CD14-positive monocyte (primary cell): ENCODE data around the gene TSSK6. TPM values are rescaled to one million over a fixed set of nuclear protein-coding genes. Genes with fewer than 3 reads are reported as not detected.

ENCODE experiments used
- DNase-seq, 3 donors: peaks; one replicate each; pipeline ENCODE4 v3.0.0-alpha.2; 2011 to 2022
- H2AFZ ChIP-seq: 2 replicates; pipeline ENCODE4 v1.6.0; 2012; ENCODE audit warnings: mild to moderate bottlenecking, low read depth, low read length, inconsistent platforms; ENCODE audit not compliant: insufficient read depth, poor library complexity, severe bottlenecking
- H3K27ac ChIP-seq, 2 donors: 1 replicate in 1 of 2; 2 replicates in 1 of 2; pipeline ENCODE4 v1.5.1; 2012 to 2013; ENCODE audit warnings: low read length in 2 of 2, control low read depth in 1 of 2, inconsistent platforms in 1 of 2, low read depth in 1 of 2, mild to moderate bottlenecking in 1 of 2
- H3K27me3 ChIP-seq, 2 donors: one replicate each; pipeline versions ENCODE4 v1.6.0 to v1.6.1; 2011 to 2013; ENCODE audit warnings: low read length in 2 of 2; ENCODE audit not compliant: control insufficient read depth in 2 of 2, insufficient read depth in 2 of 2
- H3K36me3 ChIP-seq, 2 donors: replicated peaks in 1 of 2; 1 replicate in 1 of 2; 2 replicates in 1 of 2; pipeline versions ENCODE4 v1.5.1 to v1.6.1; 2012 to 2013; ENCODE audit warnings: low read length in 2 of 2, control low read depth in 1 of 2, inconsistent platforms in 1 of 2, mild to moderate bottlenecking in 1 of 2; ENCODE audit not compliant: insufficient read depth in 2 of 2, control insufficient read depth in 1 of 2
- H3K4me1 ChIP-seq, 2 donors: 1 replicate in 1 of 2; 2 replicates in 1 of 2; pipeline versions ENCODE4 v1.5.1 to v1.6.1; 2012 to 2013; ENCODE audit warnings: low read length in 2 of 2, control low read depth in 1 of 2, inconsistent platforms in 1 of 2, mild to moderate bottlenecking in 1 of 2, moderate library complexity in 1 of 2; ENCODE audit not compliant: insufficient read depth in 2 of 2, control insufficient read depth in 1 of 2
- H3K4me2 ChIP-seq: replicated peaks from 2 replicates; pipeline ENCODE3; 2012; ENCODE audit warnings: low read length, moderate library complexity, mild to moderate bottlenecking; ENCODE audit not compliant: poor library complexity, severe bottlenecking; ENCODE audit errors: extremely low read depth
- H3K4me3 ChIP-seq, 3 experiments: fragments of 200-600 bp in 1 of 3; sonication (generic) in 1 of 3; replicated peaks in 1 of 3; 1 replicate in 2 of 3; 2 replicates in 1 of 3; pipeline ENCODE4 v1.5.1; 2011 to 2013; ENCODE audit warnings: low read length in 3 of 3, mild to moderate bottlenecking in 3 of 3, control low read depth in 2 of 3, low read depth in 2 of 3, inconsistent platforms in 1 of 3, moderate library complexity in 1 of 3
- H3K79me2 ChIP-seq: 2 replicates; pipeline ENCODE4 v1.6.0; 2012; ENCODE audit warnings: mild to moderate bottlenecking, control low read depth, inconsistent platforms, low read length, moderate library complexity; ENCODE audit not compliant: insufficient read depth
- H3K9ac ChIP-seq: 2 replicates; pipeline ENCODE4 v1.6.0; 2017; ENCODE audit warnings: low read length, mild to moderate bottlenecking; ENCODE audit not compliant: insufficient read depth, poor library complexity, severe bottlenecking
- H3K9me3 ChIP-seq, 2 donors: replicated peaks in 1 of 2; 1 replicate in 1 of 2; 2 replicates in 1 of 2; pipeline versions ENCODE4 v1.5.1 to v1.6.1; 2012 to 2013; ENCODE audit warnings: low read length in 2 of 2, control low read depth in 1 of 2; ENCODE audit not compliant: control insufficient read depth in 1 of 2, insufficient read depth in 1 of 2
- H4K20me1 ChIP-seq: 2 replicates; pipeline ENCODE4 v1.6.0; 2012; ENCODE audit warnings: mild to moderate bottlenecking, low read length, control low read depth, moderate library complexity; ENCODE audit not compliant: insufficient read depth
- H3K27ac Mint-ChIP-seq, 7 donors: one replicate each; pipeline ENCODE4 v1.8.0; 2020; ENCODE audit warnings: mild to moderate bottlenecking in 7 of 7, mixed read lengths in 7 of 7, moderate library complexity in 6 of 7, inconsistent platforms in 2 of 7
- H3K27me3 Mint-ChIP-seq, 3 donors: one replicate each; pipeline ENCODE4 v1.8.0; 2021 to 2022; ENCODE audit warnings: low read depth in 3 of 3, mild to moderate bottlenecking in 3 of 3, mixed read lengths in 3 of 3, moderate library complexity in 3 of 3, inconsistent platforms in 1 of 3
- H3K36me3 Mint-ChIP-seq, 2 donors: one replicate each; pipeline ENCODE4 v1.8.0; 2020; ENCODE audit warnings: mixed read lengths in 2 of 2, inconsistent platforms in 1 of 2, mild to moderate bottlenecking in 1 of 2
- H3K4me1 Mint-ChIP-seq: one replicate; pipeline ENCODE4 v1.8.0; 2020; ENCODE audit warnings: mild to moderate bottlenecking, mixed read lengths
- H3K4me3 Mint-ChIP-seq, 2 donors: one replicate each; pipeline ENCODE4 v1.8.0; 2020; ENCODE audit warnings: mild to moderate bottlenecking in 2 of 2, mixed read lengths in 2 of 2, moderate library complexity in 1 of 2
- H3K9me3 Mint-ChIP-seq, 7 donors: one replicate each; pipeline ENCODE4 v1.8.0; 2020 to 2022; ENCODE audit warnings: mixed read lengths in 7 of 7, mild to moderate bottlenecking in 6 of 7, moderate library complexity in 6 of 7, inconsistent platforms in 2 of 7
- CTCF ChIP-seq: fragments of 200-600 bp; IDR thresholded peaks from one replicate; pipeline ENCODE4 v1.8.0; 2022; ENCODE audit warnings: antibody characterized with exemption, mild to moderate bottlenecking
- WGBS: methylation state at CpG from one replicate; pipeline ENCODE4 v1.1.5; 2013; ENCODE audit warnings: missing lambda C conversion rate; ENCODE audit not compliant: insufficient coverage; 5-methylcytosine and 5-hydroxymethylcytosine counted together
- intact Hi-C, 2 donors: fragments of 100-400 bp; cut with micrococcal nuclease; formaldehyde crosslinking; loops; one replicate each; pipeline versions ENCODE4 v1.15.0 to v1.15.1; 2023
- polyA plus RNA-seq, 3 donors: library from polyadenylated mRNA; depleted of rRNA in 1 of 3; unstranded in 2 of 3; stranded (reverse) in 1 of 3; fragments of 300-500 nt in 2 of 3; fragments of >200 nt in 1 of 3; fragmentation: Illumina TruSeq in 2 of 3; gene quantifications; 1 replicate in 2 of 3; 2 replicates in 1 of 3; pipeline ENCODE4 v1.2.3, GENCODE V29; 2012 to 2021

Gene TSSK6
- polyA plus RNA-seq, 3 donors = 0.27 to 0.80 TPM; not detected in 1

- Histone ChIP-seq H3K9me3 (no peaks in the 10 kb centered on the region), H3K4me1 (no peaks in the 10 kb centered on the region), H2AFZ (no peak overlapping the region), H3K9ac (no peak overlapping the region), H3K36me3 (peaks cover 94 to 100% of the 10 kb centered on the region in 2 donors), H3K27me3 (no peaks in the 10 kb centered on the region), H4K20me1 (peaks cover 24% of the 10 kb centered on the region), H3K79me2 (no peaks in the 10 kb centered on the region), H3K27ac (no peak overlapping the region), H3K4me3 (no peak overlapping the region), H3K4me2 (no peak overlapping the region)
- Mint-ChIP-seq H3K4me1 (no peaks in the 10 kb centered on the region), H3K27ac (peak overlapping the region in 3 of 7 donors; percentile 6 to 42 (median 15)), H3K4me3 (no peak overlapping the region), H3K27me3 (peaks cover 0 to 3% (median 0%) of the 10 kb centered on the region in 3 donors), H3K36me3 (peaks cover 93 to 98% of the 10 kb centered on the region in 2 donors), H3K9me3 (peaks cover 0 to 5% (median 0%) of the 10 kb centered on the region in 7 donors)
- TF ChIP-seq CTCF = no peak
- intact Hi-C loops = no loop called here
- WGBS = 97% methylated on average over 17 of the region's 18 CpGs
- DNase-seq = no peak
Observed at GRCh38 chr19:19502808-19503602, 12.3 kb downstream of the TSSK6 start.

GRCh38 chr19:19502281-19502680, 13.1 kb downstream of the TSSK6 start:
- H3K9me3 Mint-ChIP-seq = peaks cover 0 to 5% (median 0%) of the 10 kb centered on the region in 7 donors

More at GRCh38 chr19:19502281-19502680, 13.1 kb downstream of the TSSK6 start:
- H3K27ac Mint-ChIP-seq = peak overlapping the region in 3 of 7 donors; percentile 27 to 30 (median 30)
- 94% methylated on average over 16 of the region's 19 CpGs for WGBS
- Histone ChIP-seq H3K36me3 (peaks cover 97 to 100% of the 10 kb centered on the region in 2 donors), H3K27ac (no peak overlapping the region), H3K4me2 (no peak overlapping the region), H3K9ac (no peak overlapping the region), H4K20me1 (peaks cover 31% of the 10 kb centered on the region), H3K9me3 (no peaks in the 10 kb centered on the region), H2AFZ (no peak overlapping the region), H3K4me1 (no peaks in the 10 kb centered on the region), H3K4me3 (no peak overlapping the region), H3K27me3 (no peaks in the 10 kb centered on the region), H3K79me2 (no peaks in the 10 kb centered on the region)
- intact Hi-C loops = no loop called here
- peaks cover 93 to 98% of the 10 kb centered on the region in 2 donors for H3K36me3 Mint-ChIP-seq
- no peak for TF ChIP-seq CTCF
- H3K4me1 Mint-ChIP-seq = peaks cover 1% of the 10 kb centered on the region
- no peak for DNase-seq
- peaks cover 0 to 3% (median 0%) of the 10 kb centered on the region in 3 donors for H3K27me3 Mint-ChIP-seq
- H3K4me3 Mint-ChIP-seq = no peak overlapping the region
